Nephron (organoid): Measurements from ENCODE around the gene SNX3.
A peak's percentile ranks its signal among the peaks of the same experiment; 100 is the strongest.

ENCODE experiments used
- H3K27ac Mint-ChIP-seq, 3 experiments: 2 replicates each; pipeline ENCODE4 v1.8.0; 2020; ENCODE audit warnings: mixed read lengths in 3 of 3, mild to moderate bottlenecking in 2 of 3, moderate library complexity in 1 of 3
- H3K27me3 Mint-ChIP-seq: 2 replicates; pipeline ENCODE4 v1.8.0; 2021; ENCODE audit warnings: low read depth, mild to moderate bottlenecking, moderate library complexity, mixed read lengths
- H3K36me3 Mint-ChIP-seq: 2 replicates; pipeline ENCODE4 v1.8.0; 2020; ENCODE audit warnings: low read depth, mixed read lengths
- H3K4me1 Mint-ChIP-seq: 2 replicates; pipeline ENCODE4 v1.8.0; 2020; ENCODE audit warnings: mixed read lengths
- H3K4me3 Mint-ChIP-seq, 3 experiments: 2 replicates each; pipeline ENCODE4 v1.8.0; 2020; ENCODE audit warnings: mild to moderate bottlenecking in 3 of 3, mixed read lengths in 3 of 3, moderate library complexity in 2 of 3
- H3K9me3 Mint-ChIP-seq: 2 replicates; pipeline ENCODE4 v1.8.0; 2020; ENCODE audit warnings: mixed read lengths
- CTCF ChIP-seq, 3 experiments: fragments of 200-600 bp; sonication (generic); IDR thresholded peaks; one replicate each; pipeline ENCODE4 v1.5.0; 2021; ENCODE audit warnings: antibody characterized with exemption in 3 of 3; ENCODE audit not compliant: unreplicated experiment in 3 of 3

The SNX3 gene

GRCh38 chr6:108187519-108187918 is 73.3 kb downstream of the SNX3 start:
- no peaks in the 10 kb centered on the region for H3K9me3 Mint-ChIP-seq
- no peak overlapping the region for H3K27ac Mint-ChIP-seq
- no peak for TF ChIP-seq CTCF (IDR thresholded peaks at IDR 0.05; ENCODE audit: unreplicated experiment in 3 of 3)
- H3K36me3 Mint-ChIP-seq: no peaks in the 10 kb centered on the region
- no peaks in the 10 kb centered on the region for H3K4me1 Mint-ChIP-seq
- H3K27me3 Mint-ChIP-seq: peaks cover 77% of the 10 kb centered on the region
- H3K4me3 Mint-ChIP-seq: no peak overlapping the region

DNA sequence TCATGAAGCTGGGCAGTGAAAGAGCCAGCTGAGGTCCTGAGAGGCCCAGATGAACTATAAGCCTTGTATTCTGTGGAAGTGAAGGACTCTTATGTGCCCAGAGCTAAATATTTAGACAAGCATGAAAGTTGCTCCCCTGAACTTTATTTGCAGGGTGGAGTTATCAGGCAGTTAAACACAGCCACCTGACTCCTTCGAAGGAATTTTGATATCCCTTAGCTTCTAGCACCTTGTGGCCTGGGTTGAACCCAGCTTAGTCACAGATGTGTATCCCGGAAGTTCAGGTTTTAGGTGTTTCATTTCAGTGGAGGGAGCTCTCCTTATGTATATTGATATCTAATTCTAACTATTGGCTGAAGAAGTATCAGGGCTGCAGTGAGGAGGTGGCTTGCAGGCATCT is 74.6 kb downstream of the SNX3 start:
- no peak for TF ChIP-seq CTCF (IDR thresholded peaks at IDR 0.05; ENCODE audit: unreplicated experiment in 3 of 3)
- Mint-ChIP-seq H3K27ac (no peak overlapping the region), H3K4me1 (no peaks in the 10 kb centered on the region), H3K36me3 (no peaks in the 10 kb centered on the region), H3K9me3 (no peaks in the 10 kb centered on the region), H3K27me3 (peaks cover 85% of the 10 kb centered on the region), H3K4me3 (no peak overlapping the region)

- Mint-ChIP-seq H3K4me1 (peaks cover 5% of the 10 kb centered on the region), H3K36me3 (no peaks in the 10 kb centered on the region), H3K27ac (no peak overlapping the region), H3K27me3 (peaks cover 96% of the 10 kb centered on the region), H3K4me3 (no peak overlapping the region), H3K9me3 (peaks cover 3% of the 10 kb centered on the region)
- TF ChIP-seq CTCF (IDR thresholded peaks at IDR 0.05; ENCODE audit: unreplicated experiment in 3 of 3): no peak
Observed at GRCh38 chr6:108180776-108181175, 80.1 kb downstream of the SNX3 start.

GRCh38 chr6:108180266-108180665 is 80.6 kb downstream of the SNX3 start:
- no peak for TF ChIP-seq CTCF (IDR thresholded peaks at IDR 0.05; ENCODE audit: unreplicated experiment in 3 of 3)
- no peaks in the 10 kb centered on the region for H3K36me3 Mint-ChIP-seq
- peaks cover 96% of the 10 kb centered on the region for H3K27me3 Mint-ChIP-seq
- peaks cover 5% of the 10 kb centered on the region for H3K4me1 Mint-ChIP-seq
- no peak overlapping the region for H3K4me3 Mint-ChIP-seq
- H3K9me3 Mint-ChIP-seq: peaks cover 3% of the 10 kb centered on the region
- no peak overlapping the region for H3K27ac Mint-ChIP-seq

DNA sequence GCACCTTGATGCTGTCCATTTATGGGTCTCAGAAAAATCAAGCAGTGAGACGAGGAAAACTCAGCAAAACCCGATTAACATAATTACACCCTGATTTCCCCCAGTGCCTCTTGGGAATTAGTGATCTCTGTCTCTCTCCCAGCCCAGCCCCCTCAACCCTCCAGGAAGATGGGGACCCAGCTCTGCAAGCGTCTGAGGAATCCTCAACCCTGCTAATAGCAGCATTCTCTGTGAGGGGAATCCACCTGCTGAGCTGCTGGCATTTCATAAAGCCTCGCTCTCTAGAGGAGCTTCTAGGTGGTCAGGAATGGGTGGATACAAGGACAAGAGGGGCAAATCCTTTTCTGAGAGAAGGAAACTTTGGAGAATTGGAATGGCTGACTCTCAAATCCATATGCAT is 81.1 kb downstream of the SNX3 start:
- no peak for TF ChIP-seq CTCF (IDR thresholded peaks at IDR 0.05; ENCODE audit: unreplicated experiment in 3 of 3)
- Mint-ChIP-seq H3K4me3 (no peak overlapping the region), H3K9me3 (peaks cover 3% of the 10 kb centered on the region), H3K27me3 (peaks cover 96% of the 10 kb centered on the region), H3K4me1 (peaks cover 5% of the 10 kb centered on the region), H3K36me3 (no peaks in the 10 kb centered on the region), H3K27ac (no peak overlapping the region)

DNA sequence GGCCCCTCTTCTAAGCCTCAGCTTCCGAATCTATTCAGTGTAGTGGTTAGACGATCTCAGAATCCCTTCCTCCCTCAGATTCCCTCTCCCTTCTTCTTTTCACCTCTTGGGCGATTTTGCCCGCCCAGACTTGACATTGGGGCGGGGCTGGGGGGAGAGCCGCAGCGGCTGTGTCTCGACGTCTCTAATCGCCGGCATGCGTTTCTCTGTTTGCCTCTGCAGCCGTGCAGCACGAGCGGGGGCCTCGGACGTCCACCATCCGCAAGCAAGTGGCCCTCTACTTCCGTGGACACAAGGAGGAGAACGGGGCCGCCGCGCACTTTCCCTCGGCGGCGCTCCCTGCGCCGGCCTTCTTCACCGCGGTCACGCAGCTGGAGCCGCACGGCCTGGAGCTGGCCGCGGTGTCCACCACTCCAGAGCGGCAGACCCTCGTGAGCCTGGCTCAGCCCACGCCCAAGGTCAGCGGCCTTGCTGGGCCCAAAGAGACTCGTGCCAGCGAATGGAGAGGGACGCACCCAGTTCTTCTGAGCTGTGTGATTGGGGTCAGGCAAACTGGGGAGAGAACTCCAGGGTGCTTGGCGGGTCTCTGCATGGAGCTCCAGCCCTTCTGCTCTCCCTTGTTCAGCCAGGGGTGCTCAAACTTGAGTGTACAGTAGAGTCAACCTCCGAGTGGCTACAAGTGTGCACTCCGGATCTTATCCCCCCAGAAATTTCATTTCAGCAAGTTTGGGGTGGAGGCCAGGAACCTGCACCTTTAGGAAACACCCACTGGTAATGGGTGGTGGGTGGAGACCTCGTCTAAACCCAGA is 84.4 kb downstream of the SNX3 start:
- H3K4me3 Mint-ChIP-seq: peak overlapping the region; percentile 52 to 70 (median 63)
- no peaks in the 10 kb centered on the region for H3K36me3 Mint-ChIP-seq
- peaks cover 7% of the 10 kb centered on the region for H3K9me3 Mint-ChIP-seq
- H3K4me1 Mint-ChIP-seq: peaks cover 5% of the 10 kb centered on the region
- no peak for TF ChIP-seq CTCF (IDR thresholded peaks at IDR 0.05; ENCODE audit: unreplicated experiment in 3 of 3)
- H3K27ac Mint-ChIP-seq: no peak overlapping the region
- peaks cover 100% of the 10 kb centered on the region for H3K27me3 Mint-ChIP-seq
